Ascending aorta (tissue), 2 donors: ENCODE results near the gene TMOD1. TPM values are rescaled to one million over a fixed set of nuclear protein-coding genes. Genes with fewer than 3 reads are reported as not detected.
"Not testable (repeated sequence)": the region's sequence is repeated elsewhere in the genome, so short reads cannot be mapped to it uniquely, and the experiment has no call there.

Experiments used
- DNase-seq, 2 donors: peaks; one replicate each; pipeline ENCODE4 v3.0.0-alpha.2; 2019; ENCODE audit warnings: low spot score in 2 of 2
- H3K27ac ChIP-seq, 2 donors: fragments of 200-600 bp; sonication (generic); one replicate each; pipeline ENCODE4 v1.5.1; 2016 to 2017; ENCODE audit warnings: mild to moderate bottlenecking in 1 of 2
- H3K27me3 ChIP-seq: fragments of 200-600 bp; sonication (generic); one replicate; pipeline ENCODE4 v1.5.1; 2017
- H3K36me3 ChIP-seq, 2 donors: fragments of 200-600 bp; sonication (generic); one replicate each; pipeline ENCODE4 v1.5.1; 2016
- H3K4me1 ChIP-seq, 2 donors: fragments of 200-600 bp; sonication (generic); one replicate each; pipeline ENCODE4 v1.5.1; 2016 to 2017; ENCODE audit warnings: mild to moderate bottlenecking in 1 of 2
- H3K4me3 ChIP-seq, 2 donors: fragments of 200-600 bp; sonication (generic); one replicate each; pipeline ENCODE4 v1.5.1; 2016 to 2017; ENCODE audit warnings: mild to moderate bottlenecking in 1 of 2
- H3K9me3 ChIP-seq, 2 donors: fragments of 200-600 bp; sonication (generic); one replicate each; pipeline ENCODE4 v1.5.1; 2016
- CTCF ChIP-seq, 3 experiments: fragments of 200-600 bp in 2 of 3; fragments of 450-650 bp in 1 of 3; sonication (generic) in 2 of 3; IDR thresholded peaks; one replicate each; pipeline ENCODE4 v1.5.1; 2016 to 2019; ENCODE audit warnings: antibody characterized with exemption in 3 of 3, mild to moderate bottlenecking in 1 of 3, moderate library complexity in 1 of 3
- intact Hi-C: fragments of 100-400 bp; cut with DNase I; formaldehyde crosslinking; loops from one replicate; pipeline ENCODE4 v1.15.1; 2023
- total RNA-seq: library from RNA; depleted of rRNA; stranded (reverse); fragments of >200 nt; gene quantifications from one replicate; pipeline ENCODE4 v1.1.0, GENCODE V29; 2016

The TMOD1 gene
- total RNA-seq, result 17.1 TPM

DNA sequence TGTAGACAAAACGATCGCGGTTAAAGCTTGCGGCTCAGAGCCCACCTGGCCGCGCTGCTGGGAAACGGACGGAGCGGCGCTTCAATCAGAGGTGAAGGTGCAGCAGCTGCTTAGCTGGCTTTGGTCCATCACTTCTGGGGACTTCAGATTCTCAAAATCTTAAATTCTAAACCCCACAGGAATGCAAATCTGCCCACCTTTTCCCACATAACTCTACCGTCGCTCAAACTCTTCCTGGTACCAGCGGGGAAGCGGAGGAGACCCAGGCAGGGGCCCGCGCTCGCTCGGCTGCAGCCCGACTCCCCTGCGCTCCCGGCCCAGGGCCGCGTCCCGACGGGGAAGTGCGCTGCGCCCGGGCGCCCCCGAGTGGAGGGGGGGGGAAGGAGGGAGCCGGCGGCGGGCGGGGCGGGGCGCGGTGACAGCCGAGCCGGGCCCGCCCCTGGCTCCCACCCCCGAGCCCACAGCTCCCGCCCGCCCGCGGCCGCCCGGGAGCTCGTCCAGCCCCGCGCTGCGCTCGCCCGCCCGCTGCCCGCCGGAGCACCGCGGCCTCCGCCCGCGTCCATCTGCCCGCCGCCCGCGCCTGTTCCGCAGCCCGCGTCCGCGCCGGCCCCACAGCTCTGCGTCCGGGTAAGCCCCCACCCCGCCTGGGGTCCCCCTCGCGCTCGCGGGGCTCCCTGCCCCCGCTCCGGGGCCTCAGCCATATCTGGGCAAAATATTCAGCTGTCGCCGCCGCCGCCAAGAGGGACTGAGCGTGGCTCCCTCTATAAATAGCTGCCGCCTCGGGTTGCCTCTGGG is at the start of gene TMOD1:
Gene TMOD1, plus strand, starts transcription at position 490 of the 795 bp plus-strand sequence. CDS start 22,523 bp downstream, outside the sequence.
- TF ChIP-seq CTCF (IDR thresholded peaks at IDR 0.05), result peak in 2 of 3 experiments; percentile 28 to 35
- Histone ChIP-seq H3K4me3 (peak within 1 kb of the TSS; percentile 84 to 99), H3K36me3 (peaks cover 0 to under 1% of the 10 kb centered on the region in 2 donors), H3K4me1 (peaks cover 0 to 30% of the 10 kb centered on the region in 2 donors), H3K27ac (peak within 1 kb of the TSS; percentile 88 to 91), H3K27me3 (no peaks in the 10 kb centered on the region), H3K9me3 (no peaks in the 10 kb centered on the region)
- peak in 1 of 2 donors; percentile 86 for DNase-seq
- intact Hi-C loops, result loop anchor here (1.0 to 2.0 kb wide), 4 partner anchors 33 to 132 kb away; partner anchors contain the start of genes NCBP1 and TSTD2

DNA sequence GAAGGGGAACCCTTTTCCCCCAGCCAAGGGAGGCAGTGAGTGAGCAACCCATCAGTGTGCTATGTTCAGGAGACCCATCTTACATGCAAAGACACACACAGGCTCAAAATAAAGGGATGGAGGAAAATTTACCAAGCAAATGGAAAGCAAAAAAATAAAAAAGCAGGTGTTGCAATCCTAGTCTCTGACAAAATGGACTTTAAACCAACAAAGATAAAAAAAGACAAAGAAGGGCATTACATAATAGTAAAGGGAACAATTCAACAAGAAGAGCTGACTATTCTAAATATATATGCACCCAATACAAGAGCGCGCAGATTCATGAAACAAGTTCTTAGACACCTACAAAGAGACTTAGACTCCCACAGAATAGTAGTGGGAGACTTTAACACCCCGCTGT is 47.9 kb upstream of the TMOD1 start:
- H3K27me3 ChIP-seq, H3K9me3 ChIP-seq, H3K4me1 ChIP-seq, intact Hi-C loops, H3K4me3 ChIP-seq, H3K27ac ChIP-seq, DNase-seq: not testable (repeated sequence)
- H3K36me3 ChIP-seq, result peaks cover 0 to 12% of the 10 kb centered on the region in 2 donors

DNA sequence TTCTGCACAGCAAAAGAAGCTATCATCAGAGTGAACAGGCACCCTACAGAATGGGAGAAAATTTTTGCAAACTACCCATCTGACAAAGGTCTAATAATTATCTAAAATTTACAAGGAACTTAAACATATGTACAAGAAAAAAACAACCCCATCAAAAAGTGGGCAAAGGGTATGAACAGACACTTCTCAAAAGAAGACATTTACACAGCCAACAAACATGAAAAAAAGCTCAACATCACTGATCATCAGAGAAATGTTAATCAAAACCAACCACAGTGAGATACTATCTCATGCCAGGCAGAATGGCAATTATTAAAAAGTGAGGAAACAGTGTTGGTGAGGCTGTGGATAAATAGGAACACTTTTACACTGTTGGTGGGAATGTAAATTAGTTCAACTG is 44.6 kb upstream of the TMOD1 start:
- H3K27ac ChIP-seq, intact Hi-C loops, H3K9me3 ChIP-seq, H3K27me3 ChIP-seq, H3K4me1 ChIP-seq, H3K4me3 ChIP-seq, DNase-seq, H3K36me3 ChIP-seq: not testable (repeated sequence)

GRCh38 chr9:97459326-97459725 is 42.1 kb upstream of the TMOD1 start:
- no peak overlapping the region for H3K27ac ChIP-seq
- H3K9me3 ChIP-seq, result no peaks in the 10 kb centered on the region
- no peak for DNase-seq
- intact Hi-C loops, result no loop called here
- no peak overlapping the region for H3K4me3 ChIP-seq
- peaks cover 0 to 3% of the 10 kb centered on the region in 2 donors for H3K36me3 ChIP-seq
- H3K27me3 ChIP-seq, result no peaks in the 10 kb centered on the region
- no peaks in the 10 kb centered on the region for H3K4me1 ChIP-seq
- TF ChIP-seq CTCF (IDR thresholded peaks at IDR 0.05), result no peak

DNA sequence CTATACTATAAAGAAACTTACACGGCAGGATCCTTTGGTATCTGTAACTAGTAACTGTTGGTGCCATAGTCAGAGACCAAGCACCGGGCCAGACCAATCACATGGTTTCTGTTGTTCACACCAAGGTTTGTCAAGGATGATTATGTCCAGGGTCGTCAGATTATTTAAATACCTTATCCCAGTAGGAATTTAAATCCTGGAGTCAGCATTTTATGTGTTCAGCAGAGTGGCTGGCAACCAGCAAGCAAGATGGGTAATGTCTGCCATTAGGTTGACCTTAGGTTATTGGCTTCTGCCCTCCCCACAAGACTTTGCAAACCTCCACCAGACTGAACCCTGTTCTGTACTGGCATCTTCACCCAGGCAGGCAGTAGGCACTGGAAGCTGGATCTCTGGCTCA is 39.3 kb upstream of the TMOD1 start:
- intact Hi-C loops, result no loop called here
- no peak overlapping the region for H3K27ac ChIP-seq
- DNase-seq, result no peak
- no peak overlapping the region for H3K4me3 ChIP-seq
- TF ChIP-seq CTCF (IDR thresholded peaks at IDR 0.05), result no peak
- no peaks in the 10 kb centered on the region for H3K4me1 ChIP-seq
- H3K36me3 ChIP-seq, result peaks cover 8 to 10% of the 10 kb centered on the region in 2 donors
- no peaks in the 10 kb centered on the region for H3K27me3 ChIP-seq
- no peaks in the 10 kb centered on the region for H3K9me3 ChIP-seq

- no peaks in the 10 kb centered on the region for H3K4me1 ChIP-seq
- no peak overlapping the region for H3K27ac ChIP-seq
- H3K9me3 ChIP-seq, result no peaks in the 10 kb centered on the region
- peaks cover 8 to 10% of the 10 kb centered on the region in 2 donors for H3K36me3 ChIP-seq
- no peak for DNase-seq
- H3K27me3 ChIP-seq, result no peaks in the 10 kb centered on the region
- no peak for TF ChIP-seq CTCF (IDR thresholded peaks at IDR 0.05)
- intact Hi-C loops, result no loop called here
- no peak overlapping the region for H3K4me3 ChIP-seq
These were observed 38.6 kb upstream of the TMOD1 start for GRCh38 chr9:97462914-97463313.
